HG02981 (cell line): ENCODE results near the gene SH3GL2.

ENCODE experiments used
- ATAC-seq: cut with Tn5 transposase; IDR thresholded peaks from one replicate; pipeline ENCODE4 v1.9.1; 2021; ENCODE audit warnings: mild to moderate bottlenecking, moderate library complexity; ENCODE audit not compliant: unreplicated experiment

Gene SH3GL2

DNA sequence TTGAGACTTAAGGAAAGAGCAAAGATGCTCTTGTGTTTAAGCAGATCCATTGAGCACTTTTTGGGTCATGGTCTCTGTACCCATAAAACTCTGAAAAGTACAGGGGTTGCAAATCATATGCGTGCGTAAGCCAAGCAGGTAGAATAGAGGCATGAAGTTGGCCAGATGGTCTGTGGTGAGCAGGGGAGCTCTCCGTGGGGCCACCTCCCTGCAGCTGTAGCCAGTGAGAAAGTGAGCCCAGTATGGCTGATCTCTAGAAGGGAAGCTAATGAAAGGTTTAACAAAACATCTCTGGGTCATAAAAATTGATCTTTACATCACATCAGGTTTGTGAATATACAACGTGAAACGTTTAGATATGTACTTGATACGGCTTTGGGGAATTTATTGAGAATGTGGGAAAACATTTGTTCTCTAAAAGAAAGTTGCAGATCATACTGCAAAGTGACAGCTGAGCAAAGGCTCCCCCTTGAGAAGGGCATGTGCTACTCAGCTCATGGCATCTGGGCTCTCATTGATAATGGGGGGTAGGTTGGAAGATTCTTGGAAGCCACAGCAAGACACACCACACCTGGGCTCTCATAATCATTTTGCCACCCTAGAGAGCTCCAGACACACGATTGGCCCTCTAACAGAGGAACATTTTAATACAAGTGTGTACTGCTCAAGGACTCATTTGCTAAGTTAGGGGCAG lies 30.6 kb downstream of the SH3GL2 start:
- ATAC-seq, result no peak

DNA sequence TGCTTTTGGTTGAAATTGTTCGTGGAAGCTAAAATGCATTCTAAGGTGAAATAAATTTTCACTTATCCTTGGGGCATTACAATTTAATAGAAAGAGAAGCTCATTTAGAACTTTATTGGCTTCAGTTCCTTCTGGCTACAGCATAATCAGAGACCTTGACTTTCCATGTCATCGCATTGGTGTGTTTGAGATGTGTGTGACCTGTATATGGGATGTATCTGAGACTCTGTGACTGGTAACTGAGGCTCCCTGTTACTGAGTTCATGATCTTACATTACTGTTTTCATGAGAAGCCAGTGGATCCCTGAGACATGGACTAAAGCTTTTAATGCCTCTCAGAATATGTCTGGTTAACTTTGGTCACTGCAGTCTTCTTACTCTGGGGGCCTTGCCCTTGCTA lies 32.5 kb downstream of the SH3GL2 start:
- ATAC-seq, result no peak

DNA sequence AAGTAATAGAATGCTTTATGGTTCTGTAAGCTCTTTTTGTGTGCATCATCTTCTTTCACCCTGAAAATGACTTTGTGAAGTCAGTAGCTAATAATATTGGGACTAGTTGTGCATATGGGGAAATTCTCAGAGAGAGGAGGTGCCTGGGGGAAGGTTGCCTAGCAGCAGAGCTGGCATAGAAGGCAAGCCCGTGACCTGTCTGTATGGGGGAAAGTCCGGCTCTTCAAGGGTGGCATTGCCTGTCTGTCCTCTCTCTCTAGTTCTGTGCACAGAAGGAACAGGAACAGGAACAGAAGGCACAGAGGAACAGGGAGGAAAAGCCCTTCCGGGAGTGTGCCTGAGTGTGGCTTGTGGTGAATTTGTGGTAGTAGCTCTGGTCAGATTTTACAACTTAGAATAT lies 33.1 kb downstream of the SH3GL2 start:
- no peak for ATAC-seq

DNA sequence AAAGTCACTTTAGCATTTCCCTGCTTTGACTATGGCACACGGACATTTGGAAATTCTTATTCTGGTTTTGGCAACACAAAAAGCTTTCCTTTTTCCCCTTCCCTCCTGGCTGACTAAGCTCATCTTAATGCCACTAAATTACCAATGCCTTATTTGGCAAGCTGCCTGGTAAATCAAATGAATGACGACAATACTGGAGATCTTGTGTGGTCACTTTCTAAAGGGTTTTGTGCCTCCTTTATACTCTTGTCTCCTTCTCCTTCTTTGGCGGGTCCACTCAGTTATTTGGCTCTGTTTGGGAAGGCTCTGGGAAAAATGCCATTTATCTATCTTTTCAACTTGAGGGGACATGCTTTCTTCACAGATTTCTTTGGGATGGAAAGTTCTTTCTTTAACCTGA lies 34.9 kb downstream of the SH3GL2 start:
- no peak for ATAC-seq

DNA sequence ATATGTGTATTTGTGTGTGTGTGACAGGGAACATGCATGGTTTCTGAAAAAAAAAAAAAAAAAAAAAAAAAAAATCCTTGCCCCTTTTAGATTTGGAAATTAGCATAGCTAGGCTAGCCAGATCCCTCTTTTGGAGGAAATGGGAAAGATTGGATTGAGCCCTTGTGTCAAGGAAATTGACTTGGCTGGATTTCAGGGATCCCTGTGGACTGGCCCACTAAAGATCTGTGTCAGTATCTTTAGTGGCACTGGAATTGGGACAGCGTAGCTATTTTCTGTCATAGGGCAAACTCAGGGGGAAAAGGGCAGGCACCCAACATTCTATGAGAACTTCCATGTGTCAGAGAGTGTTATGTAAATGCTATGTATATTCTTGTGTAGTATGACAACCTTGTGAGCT lies 35.4 kb downstream of the SH3GL2 start:
- ATAC-seq, result no peak

DNA sequence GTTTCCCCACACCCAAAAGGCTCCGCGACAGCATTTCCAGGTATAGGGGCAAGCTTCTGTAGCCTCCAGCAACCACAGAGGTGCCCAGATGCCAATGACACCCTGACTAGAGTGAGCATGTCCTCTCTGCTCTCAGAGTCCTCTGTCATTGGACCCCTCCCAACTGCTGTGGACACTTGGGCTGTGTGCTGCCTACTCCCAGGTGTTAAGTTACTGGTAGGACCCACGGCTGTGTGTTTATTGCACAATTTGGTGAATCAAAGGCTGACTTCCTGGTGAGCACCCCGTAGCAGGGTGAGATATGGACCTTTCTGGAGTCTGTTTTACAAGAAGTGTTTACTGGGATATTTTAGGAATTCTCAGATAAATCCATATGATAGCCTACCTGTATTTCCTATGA lies 36.0 kb downstream of the SH3GL2 start:
- ATAC-seq, result no peak

DNA sequence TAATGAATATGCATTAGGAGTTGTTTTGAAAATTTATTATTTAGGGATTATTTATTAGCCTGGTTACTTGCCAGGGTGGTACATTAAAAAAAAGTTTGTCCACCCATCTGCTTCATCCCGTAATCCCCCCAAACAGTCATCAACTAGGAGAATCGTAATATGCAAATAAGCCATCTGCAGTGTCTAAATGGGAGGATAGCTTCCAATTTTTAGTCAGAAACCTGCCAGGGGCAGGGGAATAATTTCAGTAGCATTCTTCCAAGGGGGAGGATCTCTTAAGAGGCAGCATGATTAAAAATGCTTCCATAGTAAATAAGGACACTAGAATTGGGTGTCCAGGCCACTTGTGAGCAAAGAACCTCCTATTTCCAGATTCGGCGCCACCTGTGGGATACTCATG lies 43.3 kb downstream of the SH3GL2 start:
- no peak for ATAC-seq

DNA sequence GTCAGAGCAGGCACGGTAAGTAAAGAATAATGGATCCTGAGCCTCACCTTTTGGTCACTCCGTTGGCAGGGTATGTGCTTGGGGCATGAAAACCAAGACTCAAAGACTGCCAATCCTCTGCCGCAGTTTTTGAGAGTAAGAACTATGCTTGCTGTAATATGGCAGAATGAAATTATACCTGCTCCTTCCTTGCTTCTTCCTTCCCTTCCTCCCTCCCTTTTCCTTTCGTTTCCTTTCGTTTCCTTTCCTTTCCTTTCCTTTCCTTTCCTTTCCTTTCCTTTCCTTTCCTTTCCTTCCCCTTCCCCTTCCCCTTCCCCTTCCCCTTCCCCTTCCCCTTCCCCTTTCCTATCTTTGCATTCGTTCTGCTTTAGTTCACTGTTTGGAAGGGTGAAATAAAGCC lies 43.9 kb downstream of the SH3GL2 start:
- no peak for ATAC-seq

DNA sequence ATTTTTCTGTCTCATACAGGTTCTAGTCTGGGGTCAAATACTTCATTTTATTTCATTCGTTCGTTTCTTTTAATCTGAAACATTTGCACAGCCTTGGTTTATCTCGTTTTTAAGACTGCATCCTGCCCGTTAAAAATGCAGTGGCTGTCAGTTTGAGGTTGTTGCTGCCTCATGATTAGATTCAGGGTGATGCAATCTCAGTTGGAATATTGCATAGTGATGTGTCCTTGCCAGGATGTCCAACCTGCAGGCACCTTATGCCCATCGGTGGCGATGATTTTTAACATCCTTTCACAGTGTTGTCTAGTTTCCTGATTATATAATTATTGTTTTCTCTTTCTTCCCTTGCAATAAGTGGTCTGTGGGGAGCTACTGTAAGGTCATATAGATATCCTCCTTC lies 45.1 kb downstream of the SH3GL2 start:
- no peak for ATAC-seq

DNA sequence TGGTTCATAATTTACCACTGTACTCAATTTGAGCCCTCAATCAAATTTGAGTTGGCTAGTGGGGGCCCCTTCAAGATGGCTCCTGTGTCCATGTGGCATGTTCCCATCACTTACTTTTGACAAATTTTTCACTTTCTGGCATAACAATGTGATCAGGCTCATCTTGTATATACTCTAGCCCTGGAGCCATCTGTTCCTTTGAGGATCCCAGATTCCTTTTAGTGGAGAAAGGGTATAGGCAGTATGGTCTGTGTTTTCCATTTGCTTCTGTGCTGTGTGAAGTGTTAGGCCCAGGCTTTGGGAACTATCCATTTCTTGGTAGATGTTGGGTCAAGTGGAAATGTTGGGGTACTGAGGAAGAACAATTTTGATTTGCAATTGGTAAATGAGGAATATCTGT lies 45.7 kb downstream of the SH3GL2 start:
- no peak for ATAC-seq

DNA sequence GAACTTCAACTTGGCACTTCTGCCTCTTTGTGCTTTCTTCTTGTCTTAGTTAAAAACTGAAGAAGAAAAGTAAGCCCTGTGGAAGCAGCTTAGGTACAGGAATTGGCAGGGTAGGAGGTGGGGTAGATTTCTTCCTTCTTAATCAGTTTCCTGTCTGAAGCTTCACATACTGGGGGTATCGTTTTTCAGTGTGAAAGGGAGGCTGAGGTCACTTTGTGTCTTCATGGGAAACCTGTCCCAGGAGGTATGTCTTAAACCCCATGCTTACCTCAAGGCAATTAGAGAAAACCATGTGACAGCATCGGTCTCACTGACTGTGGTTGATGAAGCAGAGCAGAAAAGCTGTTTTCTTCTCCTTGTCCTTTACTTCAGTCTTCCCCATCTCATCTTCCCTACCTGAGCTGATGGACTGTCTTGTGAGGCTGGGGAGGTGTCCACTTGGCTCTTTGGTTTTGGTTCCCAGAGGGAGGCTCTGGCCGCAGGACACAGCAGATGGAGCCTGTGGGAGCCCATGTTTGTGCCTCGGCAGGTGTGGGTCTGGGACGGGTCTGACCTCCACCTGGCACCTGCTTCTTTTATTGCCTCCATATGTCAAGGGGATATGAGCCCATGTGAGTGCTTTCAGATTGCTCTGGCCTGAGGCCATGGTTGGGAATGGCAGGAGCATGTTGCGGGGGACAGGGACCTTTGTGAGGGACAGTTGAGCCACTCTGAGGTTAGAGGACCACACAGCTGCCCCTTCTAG lies 47.0 kb downstream of the SH3GL2 start:
- no peak for ATAC-seq

DNA sequence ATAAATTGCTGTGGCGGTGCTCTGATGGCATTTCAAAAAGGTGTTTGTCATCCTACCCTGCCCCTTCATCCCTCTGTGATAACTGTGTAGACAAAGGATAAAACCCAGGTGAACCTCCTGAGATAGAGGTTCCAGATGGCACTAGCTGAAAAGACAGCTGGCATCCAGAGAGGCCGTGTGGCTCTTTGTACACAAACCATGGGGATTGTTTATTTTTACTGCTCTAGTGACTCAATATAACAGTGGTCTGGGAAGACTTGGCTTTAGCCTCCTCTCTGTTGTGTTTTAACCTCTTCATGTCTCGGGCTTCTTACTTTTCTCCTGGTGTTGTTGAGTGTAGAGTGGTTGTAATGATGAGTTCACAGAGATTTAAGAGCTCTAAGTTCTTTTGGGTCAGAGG lies 48.8 kb downstream of the SH3GL2 start:
- no peak for ATAC-seq

DNA sequence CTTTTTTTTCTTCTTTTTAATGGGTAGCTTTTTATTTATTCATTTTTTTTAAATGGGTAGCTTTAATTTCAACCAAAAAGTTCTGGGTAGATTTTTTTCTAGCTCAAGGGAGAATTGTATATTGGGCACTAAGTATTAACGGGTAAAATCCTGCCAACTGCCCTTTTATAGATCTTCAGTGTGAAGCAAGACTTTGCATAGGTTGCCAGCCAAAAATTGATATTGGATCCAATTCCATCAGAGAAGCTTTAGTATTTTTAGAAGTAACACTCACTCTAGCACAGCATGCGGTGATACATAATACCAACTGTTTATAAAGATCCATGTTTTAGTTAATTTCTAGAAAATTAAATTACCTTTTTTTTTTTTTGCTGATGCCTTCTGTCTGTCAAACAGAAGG lies 49.8 kb downstream of the SH3GL2 start:
- no peak for ATAC-seq

DNA sequence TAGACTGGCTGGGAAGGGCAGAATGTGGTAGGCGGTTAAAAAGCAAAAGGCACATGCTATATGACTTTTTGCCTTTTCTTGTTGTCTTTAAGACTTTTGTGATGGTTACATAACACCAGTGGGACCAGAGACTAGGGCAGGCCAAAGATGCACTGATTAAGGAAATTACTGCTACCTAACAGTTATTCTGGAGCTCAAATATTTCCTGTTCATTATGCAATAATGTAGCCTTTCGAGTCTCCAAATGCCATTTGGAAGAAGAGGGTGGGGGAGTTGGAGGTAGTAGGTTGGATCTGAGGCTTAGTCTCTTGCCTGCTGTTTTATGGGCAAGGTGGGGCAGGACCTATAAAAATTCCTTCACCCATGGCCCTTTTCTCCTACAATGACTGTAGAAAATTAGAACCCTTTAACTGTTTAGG lies 51.7 kb downstream of the SH3GL2 start:
- ATAC-seq, result no peak

DNA sequence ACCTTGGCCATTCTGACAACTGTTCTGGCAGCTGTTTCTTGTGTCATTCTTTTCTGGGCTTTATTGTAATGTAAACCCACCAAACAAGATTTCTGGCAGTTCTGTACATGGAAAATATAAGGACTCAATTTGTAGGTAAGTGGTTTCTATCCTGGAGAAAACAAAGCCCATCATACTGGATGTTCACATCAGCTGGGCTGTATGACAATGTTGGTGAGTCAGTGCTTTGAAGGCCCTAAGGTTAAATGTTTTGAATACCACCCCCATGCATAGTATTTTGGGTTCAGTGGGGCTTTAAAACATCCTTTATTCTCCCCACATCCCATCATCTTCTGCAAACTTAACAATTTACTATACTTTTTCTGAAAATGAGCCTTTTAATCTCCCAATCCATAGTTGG lies 52.5 kb downstream of the SH3GL2 start:
- no peak for ATAC-seq

DNA sequence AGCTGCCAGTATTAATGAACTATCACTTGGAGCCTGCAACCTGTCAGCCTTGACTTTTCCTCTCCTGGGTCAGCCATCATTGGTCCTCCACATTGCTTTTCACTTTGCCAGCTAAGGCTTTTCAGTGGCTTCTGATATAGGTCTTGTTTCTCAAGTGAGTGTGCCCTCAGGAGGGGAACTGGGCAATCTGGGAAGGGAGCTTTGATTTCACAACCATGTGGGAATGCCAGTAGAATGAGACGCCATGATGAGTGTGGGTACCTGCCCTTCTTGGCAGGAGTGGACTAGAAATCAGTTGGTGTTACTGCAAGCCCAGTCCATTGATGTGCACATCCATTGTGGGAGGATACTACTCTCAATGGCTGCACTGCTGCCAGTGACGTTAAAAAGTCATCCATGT lies 54.1 kb downstream of the SH3GL2 start:
- no peak for ATAC-seq

DNA sequence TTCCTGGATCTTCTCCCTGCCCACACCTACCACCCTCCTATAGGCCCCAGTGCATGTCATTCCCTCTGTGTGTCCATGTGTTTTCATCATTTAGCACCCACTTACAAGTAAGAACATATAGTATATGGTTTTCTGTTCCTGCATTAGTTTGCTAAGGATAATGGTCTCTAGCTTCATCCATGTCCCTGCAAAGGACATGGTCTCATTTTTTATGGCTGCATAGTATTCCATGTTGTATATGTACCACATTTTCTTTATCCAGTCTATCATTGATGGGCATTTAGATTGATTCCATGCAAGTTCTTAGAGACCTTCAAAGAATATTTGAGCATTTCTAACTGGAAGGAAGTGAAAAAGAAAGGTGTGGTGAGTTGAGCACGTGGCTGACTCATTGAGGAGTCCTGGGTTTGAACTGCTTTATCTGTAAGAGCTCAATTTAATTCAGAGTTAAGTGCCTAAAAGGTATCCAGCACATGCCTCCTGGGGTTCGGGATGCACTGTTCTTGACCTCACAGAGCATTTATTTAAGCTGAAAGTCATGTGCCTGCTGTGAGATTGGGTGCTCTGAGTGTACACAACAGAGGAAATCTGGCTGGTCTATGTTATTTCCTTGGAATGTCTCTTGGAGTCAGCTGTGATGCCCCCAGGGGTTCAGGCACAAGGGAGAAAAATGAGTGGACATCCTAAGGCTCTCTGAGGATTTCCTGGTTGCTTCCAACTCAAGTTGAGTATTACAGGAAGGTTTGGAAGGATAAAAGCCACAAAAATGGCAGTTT lies 56.4 kb downstream of the SH3GL2 start:
- no peak for ATAC-seq

DNA sequence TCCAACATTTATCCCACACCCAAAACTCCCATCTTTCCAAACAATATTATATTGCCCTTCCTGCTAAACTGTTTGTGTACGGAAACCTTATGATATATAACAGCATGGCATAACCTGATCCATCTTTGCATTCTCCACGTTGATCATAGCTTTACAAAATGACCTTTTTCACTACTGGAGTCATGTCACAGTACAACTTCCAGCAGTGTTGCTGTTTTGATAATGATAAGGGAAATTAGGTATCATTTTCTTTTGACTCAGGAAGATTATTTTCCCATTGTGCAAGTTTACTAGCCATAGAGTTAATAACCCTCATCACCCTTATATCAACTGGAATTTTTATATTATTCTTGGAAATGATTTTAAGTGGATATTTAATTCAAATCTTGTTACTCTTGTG lies 57.5 kb downstream of the SH3GL2 start:
- no peak for ATAC-seq

DNA sequence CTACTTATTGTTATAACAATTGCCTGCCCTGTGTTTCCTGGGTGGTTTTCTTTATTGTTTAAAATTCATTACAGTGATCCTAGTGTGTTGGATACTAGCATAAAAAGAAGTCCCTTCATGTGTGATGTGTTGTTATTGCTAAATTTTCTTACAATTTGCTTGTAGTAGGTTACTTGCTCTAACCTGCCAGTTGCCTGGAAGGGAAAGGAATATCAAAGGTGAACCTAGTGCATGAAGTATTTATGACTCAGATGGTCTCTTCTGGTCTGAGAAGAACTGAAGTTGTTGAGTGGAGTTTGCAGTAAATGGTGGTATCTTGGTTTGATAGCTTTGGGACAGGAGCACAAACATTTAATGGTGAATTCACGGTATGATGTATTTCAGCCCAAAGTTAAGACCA lies 58.0 kb downstream of the SH3GL2 start:
- ATAC-seq, result no peak

DNA sequence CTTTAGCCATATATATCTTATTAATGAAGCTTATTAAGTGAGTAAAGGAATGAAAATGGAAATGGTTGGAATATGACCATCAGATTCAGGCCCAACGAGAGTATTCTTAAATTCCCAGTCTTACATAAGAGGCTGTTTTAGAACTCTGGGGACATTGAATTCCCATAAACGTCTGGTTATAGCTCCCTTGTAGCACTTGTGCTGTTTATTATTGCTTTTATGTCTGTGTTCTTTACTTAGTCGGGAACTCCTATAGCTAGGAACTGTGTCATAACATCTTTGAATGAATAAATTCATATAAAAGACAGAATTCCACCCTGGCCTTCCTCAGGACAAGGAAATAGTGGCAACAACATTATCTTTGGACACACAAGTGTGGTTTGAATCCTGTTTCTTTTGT lies 58.4 kb downstream of the SH3GL2 start:
- ATAC-seq, result no peak

DNA sequence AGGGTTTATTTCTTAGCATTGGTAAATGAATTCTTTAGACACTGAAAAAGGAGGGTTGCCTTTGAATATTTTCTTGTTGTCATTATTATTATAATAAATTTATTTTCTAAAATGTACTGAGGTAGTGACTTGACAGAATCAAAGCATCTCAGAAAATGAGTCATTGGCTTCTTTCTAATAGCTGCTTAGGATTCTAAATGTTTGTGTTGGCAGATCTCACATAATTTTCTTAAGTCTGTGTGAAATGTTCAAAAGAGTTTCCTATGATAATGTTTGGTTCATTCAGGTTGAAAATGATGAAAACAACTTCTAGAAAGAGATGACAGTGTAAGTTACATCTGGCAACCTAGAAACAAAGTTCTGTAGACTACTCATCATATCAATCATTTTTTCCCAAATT lies 69.7 kb downstream of the SH3GL2 start:
- ATAC-seq, result no peak

DNA sequence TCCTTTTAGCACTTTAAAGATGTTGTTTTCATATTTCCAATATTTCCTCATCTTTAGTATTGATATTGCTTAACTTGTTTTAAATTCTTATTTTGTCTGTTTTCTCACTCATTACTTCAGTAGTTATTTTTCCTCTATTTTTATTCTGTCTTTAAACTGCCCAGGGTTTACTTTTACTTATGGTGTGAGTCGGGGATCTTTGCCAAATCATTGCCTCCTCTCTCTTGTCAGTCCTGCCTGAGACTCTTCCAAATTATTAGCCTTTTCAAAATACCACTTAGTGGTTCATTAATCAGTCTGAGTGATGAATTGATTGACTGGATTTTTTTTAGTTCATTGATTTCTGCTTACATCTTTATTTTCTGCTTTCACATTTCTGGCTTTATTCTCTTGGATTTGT lies 72.9 kb downstream of the SH3GL2 start:
- ATAC-seq, result no peak
